NCI-H82 treated with DMSO at 0.1 percent for 48 hours (cell line): Measurements from ENCODE around the gene UBXN6.

Source experiments
- DNase-seq: peaks from one replicate; lab custom pipeline; 2025; ENCODE audit not compliant: unreplicated experiment; lab: John Stamatoyannopoulos, UW

Gene UBXN6, protein sequence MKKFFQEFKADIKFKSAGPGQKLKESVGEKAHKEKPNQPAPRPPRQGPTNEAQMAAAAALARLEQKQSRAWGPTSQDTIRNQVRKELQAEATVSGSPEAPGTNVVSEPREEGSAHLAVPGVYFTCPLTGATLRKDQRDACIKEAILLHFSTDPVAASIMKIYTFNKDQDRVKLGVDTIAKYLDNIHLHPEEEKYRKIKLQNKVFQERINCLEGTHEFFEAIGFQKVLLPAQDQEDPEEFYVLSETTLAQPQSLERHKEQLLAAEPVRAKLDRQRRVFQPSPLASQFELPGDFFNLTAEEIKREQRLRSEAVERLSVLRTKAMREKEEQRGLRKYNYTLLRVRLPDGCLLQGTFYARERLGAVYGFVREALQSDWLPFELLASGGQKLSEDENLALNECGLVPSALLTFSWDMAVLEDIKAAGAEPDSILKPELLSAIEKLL

DNA sequence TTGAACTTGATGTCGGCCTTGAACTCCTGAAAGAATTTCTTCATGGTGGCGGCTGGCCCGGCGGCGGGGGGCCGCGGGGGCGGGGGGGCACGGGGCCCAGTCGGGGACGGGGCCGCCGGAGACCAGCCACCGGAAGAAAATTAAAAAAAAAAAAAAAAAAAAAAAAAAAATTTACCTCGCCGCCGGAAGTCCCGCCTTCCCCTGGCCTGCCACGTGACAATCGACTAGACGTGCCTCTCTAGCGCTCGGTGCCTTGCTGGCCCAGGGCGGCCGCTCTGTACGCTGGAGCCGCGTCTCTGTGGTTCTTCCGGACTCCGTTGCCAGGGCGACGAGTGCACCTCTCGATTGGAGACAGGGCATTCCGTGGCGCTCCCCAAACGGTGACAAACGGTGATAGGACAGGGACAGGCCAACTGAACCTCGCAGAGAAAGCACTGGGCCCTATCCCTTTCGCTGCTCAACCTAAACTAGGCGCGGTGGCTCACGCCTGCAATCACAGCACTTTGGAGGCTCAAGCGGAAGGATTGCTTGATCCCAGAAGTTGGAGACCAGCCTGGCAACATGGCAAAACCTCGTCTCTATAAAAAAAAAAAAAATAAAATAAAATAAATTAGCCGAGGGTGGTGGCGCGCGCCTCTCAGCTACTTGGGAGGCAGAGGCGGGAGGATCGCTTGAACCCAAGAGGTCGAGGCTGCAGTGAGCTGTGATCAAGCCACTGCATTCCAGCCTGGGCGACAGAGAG is at the start of gene UBXN6:
TSS of gene UBXN6 (minus strand) at position 141 of the 742 bp plus-strand sequence. CDS start at position 44, 97 bp downstream.
- peak; percentile 74 for DNase-seq

DNA sequence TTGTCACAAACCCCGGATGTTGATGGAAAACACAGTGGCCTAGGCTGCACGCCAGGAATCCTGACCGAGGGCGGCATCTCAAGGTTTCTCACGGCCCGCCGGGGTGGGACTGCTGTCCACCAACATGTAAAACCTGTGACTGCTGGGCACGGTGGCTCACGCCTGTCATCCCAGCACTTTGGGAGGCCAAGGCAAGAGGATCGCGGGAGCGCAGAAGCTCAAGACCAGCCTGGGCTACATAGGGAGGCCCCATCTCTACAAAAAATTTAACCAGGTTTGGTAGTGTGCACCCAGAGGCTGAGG is 49.5 kb upstream of the UBXN6 start:
- no peak for DNase-seq

DNA sequence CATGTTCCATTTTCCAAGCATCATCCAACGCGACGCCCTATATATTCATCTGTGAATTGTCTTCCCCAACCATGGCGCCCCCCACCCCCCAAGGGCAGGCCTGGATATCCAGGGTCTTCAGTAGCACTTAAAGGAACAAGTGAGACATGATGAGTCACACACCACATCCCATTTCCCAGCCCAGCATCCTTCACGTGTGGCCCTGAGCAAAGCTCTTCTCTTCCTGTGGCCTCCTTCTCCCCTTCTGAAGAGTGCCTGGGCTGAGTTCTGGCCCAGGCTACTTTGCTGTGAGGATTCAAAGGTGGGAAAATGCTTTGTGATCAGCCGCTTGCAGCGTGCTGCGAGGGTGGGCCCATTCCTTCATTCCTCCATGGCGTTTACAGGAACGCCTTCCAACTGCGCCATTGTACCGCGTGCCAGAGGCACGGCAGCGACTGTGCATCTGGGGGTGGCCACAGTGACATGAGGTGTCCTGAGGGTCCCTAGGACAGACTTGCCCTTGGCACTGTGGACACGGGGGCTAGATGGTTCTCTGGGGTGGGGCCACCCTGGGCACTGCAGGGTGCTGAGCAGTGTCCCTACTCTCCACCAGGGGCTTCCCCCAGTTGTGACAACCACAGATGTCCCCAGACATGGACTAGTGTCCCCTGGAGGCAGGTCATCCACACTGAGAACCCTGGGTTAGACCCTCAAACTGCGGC is 49.0 kb upstream of the UBXN6 start:
- no peak for DNase-seq

DNA sequence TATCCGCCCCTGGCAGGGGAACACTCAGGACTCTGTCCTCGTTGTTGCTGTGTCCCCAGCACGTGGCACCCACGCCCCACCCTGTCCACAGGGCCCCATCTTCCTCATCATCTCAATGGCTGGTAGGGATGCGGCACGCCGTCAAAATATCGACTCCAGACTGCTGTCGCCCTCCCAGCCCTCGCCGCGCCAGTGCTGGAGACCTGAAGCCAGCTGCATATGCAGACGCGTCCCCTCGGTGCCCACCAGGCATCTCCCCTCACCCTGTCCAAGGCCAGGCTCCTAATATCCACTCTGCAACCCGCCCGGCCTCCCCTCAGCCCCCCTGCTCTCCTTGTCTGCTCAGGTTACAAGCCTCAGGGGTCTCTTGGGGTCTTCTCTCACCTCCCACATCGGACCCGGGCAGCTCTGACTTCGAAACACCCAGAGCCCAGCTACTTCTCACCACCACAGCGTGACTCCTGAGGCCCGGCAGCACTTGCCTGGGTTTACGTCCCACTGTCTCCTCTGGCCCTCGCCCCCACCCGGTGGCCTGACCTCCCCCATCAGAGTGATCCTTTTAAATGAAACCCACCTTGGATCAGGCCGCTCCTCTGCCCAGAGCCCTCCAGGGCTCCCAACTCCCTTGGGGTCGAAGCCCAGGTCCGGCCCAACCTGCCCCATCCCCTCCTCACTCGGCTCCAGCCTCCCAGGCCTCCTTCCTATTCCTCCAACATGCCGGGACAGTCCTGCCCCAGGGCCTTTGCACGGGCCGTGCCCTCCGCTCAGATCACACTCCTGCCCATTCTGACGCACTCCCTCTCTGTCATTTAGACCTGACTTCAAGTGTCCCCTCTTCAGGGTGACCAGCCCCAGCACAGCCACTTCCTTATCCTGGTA is 48.2 kb upstream of the UBXN6 start:
- no peak for DNase-seq

DNA sequence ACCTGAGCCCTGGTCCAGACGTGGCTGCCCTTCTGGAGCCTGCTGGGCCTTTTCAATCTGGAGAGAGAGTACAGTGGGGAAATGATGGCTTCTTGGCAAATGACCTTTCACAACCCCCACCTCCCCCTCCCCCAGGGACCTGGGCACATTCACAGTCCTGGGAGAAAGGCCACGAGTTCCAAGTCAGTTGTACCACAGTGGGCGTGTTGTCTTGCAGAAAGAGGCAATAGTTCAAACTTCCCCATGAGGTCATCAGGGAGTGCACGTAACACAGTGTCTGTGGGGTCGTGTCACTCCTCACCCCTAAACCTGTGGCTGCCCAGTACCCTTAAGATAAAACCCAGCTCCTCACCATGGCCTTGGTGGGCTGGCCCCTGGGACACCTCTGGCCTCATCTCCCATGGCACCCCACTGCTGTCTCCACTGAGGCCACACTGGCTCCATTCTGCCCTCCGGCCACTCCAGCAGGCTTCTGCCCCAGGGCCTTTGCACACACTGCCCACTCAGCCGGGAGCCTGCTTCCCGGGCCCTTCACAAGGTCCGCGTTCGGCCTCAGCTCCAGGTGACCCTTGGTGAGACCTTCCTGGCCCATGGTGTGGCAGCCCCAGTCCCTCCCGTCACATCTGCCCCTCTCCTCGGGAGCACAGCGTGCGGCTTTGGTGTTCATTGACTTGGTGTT is 47.4 kb upstream of the UBXN6 start:
- DNase-seq = no peak

DNA sequence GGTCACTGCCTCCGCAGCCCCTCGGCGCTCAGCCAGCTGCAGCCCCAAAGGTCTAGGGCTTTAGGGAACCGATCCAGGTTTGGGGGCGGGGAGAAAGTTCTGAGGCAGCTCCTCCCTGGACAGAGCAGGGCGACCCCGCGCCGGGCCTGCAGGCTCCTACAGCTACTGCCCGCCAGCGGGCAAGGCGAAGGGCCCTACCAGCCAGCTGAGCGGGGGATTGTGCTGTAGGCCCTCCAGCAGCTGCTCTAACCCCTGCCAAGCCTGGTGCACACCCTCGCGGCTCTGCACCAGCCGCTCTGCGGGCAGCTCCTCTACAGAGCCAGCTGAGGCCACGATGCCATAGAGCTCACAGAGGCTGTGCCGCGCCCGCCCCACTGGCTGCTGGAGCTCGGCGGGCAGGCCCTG is 46.7 kb upstream of the UBXN6 start:
- no peak for DNase-seq

DNA sequence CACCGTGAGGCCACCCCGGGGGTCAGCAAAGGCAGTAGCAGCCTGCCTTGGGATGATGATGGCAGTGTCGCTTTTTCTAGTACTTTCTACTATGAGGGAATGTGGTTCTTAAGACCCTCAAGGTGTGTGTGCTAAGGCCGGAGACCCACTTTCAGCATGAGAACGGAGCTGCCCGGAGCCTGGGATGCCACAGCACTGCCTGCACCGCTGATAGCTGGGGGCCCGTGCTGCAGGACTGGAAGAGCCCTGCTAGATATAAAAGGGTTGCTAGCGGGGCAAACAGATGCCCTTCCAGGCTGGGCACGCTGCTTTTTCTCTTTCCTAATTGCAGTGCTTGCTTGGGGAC is 46.2 kb upstream of the UBXN6 start:
- DNase-seq = no peak

DNA sequence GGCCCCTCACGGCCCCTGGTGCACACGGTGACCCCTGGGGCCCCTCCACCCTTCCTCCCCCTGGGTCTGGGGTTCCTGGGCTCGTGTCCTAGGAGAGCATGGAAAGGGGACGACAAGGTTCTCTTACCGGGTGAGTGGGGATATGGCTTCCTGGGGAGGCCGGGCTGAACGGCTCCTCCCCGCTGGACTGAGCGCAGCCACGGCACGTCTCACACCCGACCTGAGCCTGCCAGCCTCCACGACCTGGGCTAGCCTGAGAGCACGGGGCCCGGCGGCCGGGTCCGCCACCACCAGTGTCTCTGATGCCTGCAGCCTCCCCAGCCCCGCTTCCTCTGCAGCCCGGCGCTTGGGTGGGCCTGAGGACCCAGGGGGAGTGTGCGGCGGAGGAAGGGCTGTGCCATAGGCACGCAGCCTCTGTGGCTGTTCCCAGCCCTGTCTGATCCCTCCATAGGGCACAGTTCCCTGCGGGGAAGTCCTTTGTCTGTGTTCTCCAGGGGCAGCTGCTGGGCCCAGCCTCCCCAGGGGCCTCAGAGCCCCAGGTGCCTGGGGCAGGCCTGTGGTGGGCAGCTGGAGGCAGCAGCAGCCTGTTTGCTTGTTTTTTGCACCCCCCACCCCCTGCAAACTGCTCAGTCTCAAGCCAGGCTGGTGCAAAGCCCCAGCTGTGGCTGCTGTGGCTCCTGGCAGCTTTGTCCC is 45.7 kb upstream of the UBXN6 start:
- DNase-seq = no peak

DNA sequence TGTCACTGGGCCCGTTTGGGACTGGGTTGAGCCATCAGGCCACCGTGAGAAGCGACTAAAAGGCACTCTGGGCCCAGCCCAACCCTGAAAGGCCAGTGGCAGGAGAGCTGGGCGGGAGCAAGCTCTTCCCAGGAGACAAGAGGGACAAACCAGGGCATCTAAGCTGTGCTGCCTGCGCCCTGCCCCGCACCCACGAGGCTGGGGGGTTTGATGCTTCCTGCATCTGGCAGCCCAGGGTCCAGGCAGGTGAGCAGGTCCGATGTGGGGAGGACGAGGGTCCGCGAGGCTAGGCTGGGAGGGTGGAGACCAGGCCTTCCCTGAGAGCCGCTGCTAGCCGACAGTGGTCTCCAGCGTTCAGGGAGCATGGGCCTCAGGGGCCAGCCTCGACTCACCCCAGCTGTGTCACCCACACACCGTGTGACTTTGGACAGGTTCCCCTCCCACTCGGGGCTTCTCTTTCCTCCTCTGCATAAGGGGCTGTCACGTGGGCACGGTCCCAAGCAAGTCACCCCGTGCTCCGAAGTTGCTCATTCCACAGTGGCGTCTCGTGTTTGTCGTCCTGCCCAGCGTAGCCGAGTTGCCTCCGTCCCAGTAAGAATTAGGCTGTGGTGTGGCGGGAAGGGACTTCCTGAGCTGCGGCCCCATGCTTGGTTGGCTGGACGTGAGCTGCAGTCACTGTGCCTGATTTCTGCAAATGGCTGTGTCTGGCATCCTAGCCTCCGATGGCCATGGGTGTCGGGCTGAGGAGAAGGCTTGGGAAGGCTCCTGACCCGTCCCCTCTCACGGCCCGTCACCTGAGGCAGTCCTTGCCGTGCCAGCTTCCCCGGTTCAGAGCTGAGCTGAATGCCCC is 44.9 kb upstream of the UBXN6 start:
- no peak for DNase-seq

DNA sequence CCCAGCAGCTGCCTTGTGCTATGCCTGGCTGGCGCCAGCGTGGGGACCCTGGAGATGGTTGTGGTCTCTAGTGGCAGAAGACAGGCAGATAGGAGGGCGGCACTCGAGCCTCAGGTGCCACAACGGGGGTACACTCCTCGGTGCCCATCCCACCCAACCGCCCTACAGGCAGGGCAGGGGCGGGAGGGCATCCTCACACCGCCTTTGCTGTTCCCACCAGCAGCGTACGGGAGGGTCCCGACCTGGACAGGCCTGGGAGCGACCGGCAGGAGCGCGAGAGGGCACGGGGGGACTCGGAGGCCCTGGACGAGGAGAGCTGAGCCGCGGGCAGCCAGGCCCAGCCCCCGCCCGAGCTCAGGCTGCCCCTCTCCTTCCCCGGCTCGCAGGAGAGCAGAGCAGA is 44.1 kb upstream of the UBXN6 start:
- no peak for DNase-seq

DNA sequence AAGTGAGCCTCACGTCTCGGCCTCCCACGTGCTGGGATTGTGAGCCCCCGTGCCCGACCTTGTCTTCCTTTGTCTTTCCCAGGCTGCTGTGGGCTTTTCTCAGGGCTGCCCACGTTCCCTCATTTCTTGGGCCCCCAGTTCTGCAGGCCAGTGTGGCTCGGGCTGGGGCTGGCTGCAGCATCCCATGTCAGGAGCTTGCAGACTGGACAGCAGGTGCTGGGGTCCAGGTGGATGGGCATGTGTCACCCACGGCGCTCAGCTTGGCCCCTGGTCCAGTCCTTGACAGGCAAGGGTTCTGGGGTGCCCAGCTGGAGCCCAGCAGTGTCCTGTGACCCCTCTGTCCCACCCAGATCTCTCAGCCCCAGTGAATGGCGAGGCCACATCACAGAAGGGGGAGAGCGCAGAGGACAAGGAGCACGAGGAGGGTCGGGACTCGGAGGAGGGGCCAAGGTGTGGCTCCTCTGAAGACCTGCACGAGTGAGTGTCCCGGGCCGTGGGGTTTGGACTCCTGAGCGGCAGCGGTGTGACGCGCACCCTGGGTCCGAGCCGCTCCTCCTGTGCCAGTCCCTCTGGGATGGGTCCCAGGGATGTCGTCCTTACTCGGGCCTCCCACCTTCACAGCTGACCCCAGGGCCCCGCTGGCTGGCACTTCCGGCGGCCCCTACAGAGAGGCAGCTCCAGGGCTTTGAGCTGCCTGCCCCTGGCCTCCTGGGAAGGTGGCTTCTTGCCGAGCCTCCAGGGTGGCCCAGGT is 43.4 kb upstream of the UBXN6 start:
- no peak for DNase-seq

DNA sequence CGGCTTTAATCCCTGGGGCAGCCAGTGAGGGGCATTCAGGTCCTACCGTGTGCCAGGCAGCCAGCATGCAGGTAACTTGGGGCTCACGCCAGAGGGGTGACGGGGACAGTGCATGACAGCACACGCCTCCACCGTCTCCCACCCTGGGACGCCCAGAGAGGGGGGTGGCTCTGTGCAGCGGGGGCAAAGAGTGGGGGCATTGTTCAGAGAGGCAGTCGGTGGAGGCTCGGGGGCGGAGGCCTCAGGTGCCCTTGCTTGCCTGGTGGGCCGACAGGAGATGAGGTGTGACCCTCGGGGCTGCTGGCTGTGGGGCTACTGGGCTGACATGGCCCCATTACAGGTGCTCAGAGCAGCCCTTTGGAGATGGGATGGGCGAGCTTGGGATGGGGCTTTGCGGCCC is 42.3 kb upstream of the UBXN6 start:
- DNase-seq = no peak

DNA sequence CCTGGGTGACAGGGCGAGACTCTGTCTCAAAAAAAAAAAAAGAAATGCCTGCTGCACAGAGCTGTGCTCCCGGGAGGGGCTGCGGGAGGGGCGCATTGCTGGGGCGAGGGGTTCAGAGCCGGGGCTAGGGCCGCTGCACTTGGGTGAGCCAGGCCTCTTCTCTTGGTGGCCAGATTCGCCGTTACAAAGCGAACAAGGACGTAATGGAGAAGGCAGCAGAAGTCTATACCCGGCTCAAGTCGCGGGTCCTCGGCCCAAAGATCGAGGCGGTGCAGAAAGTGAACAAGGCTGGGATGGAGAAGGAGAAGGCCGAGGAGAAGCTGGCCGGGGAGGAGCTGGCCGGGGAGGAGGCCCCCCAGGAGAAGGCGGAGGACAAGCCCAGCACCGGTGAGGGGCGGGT is 41.7 kb upstream of the UBXN6 start:
- no peak for DNase-seq

DNA sequence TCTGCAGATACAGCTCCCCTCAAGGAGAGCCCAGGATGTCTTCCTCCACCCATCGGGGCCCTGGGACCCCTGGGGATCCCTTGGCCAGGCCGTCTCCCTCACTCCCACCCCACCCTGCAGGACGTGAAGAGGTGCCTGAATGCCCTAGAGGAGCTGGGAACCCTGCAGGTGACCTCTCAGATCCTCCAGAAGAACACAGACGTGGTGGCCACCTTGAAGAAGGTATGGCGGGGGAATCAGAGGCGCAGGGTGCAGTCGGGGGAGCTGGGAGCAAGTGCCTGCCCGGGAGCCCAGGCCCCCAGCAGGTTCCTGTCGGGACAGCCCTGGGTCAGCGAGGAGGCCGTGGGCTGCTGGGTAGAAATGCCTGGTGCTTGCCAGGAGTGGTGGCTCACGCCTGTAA is 41.1 kb upstream of the UBXN6 start:
- no peak for DNase-seq

DNA sequence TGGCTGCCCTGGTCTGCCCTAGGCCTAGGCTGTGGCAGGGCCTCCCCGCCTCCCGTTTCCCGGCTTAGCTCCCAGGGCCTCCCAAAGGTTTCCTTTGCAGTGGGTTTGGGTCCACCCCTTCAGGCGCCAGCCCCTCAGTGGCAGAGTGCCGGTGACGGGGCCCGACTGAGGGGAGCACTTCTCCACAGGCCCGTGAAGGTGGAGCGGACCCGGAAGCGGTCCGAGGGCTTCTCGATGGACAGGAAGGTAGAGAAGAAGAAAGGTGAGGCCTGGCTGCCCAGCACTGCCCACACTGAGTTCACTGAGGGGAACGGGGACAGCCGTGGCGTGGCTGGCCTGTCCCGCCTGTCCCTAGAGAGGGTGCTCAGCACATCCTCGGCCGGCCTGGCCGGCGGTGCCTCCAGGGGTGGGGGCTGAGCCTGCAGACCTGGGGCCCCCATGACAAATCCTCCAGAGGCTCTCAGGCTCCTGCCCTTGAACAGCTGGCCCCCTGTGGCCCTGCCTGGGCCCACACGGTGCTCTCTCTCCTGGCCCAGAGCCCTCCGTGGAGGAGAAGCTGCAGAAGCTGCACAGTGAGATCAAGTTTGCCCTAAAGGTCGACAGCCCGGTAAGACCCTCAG is 40.3 kb upstream of the UBXN6 start:
- no peak for DNase-seq

DNA sequence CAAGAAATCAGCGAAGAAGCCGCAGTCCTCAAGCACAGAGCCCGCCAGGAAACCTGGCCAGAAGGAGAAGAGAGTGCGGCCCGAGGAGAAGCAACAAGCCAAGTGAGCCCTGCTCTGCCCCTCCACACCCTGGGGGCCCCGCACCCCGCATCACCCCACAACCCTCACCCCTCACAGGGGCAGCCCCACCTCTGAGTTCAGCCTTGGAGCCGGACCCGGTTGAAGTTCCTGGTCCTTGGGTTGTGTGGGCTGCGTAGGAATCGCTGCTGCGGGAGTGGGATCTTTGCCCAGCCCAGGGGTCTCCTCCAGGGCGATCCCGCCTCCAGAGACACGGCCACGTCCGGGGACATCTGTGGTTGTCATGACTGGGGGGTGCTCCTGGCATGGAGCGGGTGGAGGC is 38.7 kb upstream of the UBXN6 start:
- no peak for DNase-seq

DNA sequence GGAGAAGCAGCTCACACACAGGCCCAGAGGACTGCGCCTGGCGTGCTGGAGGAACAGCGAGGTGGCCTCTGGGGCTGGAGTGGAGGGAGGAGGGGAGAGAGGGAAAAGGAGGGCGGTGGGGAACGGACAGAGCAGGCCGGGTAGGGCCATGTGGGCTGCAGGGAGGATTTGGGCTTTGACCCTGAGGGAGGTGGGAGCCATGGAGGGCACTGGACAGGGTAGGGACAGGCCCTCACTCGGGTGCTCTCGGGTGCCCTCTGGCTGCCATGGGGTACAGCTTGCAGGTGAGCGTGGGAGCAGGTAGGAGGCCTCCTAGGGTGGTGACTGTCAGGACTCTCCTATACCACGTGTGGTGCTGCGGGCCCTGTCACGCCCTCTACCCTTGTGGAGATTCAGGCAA is 37.9 kb upstream of the UBXN6 start:
- DNase-seq = no peak

DNA sequence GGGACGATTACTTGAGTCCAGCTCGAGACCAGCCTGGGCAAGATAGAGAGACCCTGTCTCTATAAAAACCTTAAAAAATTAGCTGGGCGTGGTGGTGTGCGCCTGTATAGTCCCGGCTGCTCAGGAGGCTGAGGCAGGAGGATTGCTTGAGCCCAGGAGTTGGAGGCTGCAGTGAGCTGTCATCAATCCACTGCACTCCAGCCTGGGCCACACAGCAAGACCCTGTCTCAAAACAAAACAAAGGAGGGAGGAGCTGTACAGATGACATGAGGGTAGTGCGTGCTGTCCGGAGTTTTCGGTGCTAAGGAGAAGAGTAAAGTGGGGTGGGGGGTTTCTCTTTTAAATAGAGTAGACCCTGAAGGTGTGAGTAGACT is 37.1 kb upstream of the UBXN6 start:
- DNase-seq = no peak
